Transverse colon (tissue), 4 donors: ENCODE results near the gene C2CD4D. TPM values are rescaled to one million over a fixed set of nuclear protein-coding genes. Genes with fewer than 3 reads are reported as not detected.
A peak's percentile ranks its signal among the peaks of the same experiment; 100 is the strongest.

Experiments used
- DNase-seq: peaks from one replicate; pipeline ENCODE4 v3.0.0-alpha.2; 2019
- H3K27ac ChIP-seq, 4 donors: fragments of 200-600 bp; sonication (generic); 2 replicates each; pipeline ENCODE4 v1.5.1; 2016 to 2018; ENCODE audit warnings: inconsistent platforms in 4 of 4
- H3K27me3 ChIP-seq: fragments of 200-600 bp; sonication (generic); 2 replicates; pipeline ENCODE4 v1.5.1; 2017; ENCODE audit warnings: inconsistent platforms
- H3K36me3 ChIP-seq, 4 donors: fragments of 200-600 bp; sonication (generic); 2 replicates each; pipeline ENCODE4 v1.5.1; 2017 to 2019; ENCODE audit warnings: inconsistent platforms in 4 of 4
- H3K4me1 ChIP-seq, 4 donors: fragments of 200-600 bp; sonication (generic); 2 replicates each; pipeline ENCODE4 v1.5.1; 2017 to 2020; ENCODE audit warnings: inconsistent platforms in 4 of 4
- H3K4me3 ChIP-seq, 4 donors: fragments of 200-600 bp; sonication (generic); 1 replicate in 1 of 4; 2 replicates in 3 of 4; pipeline versions ENCODE4 v1.5.1 to v1.6.1; 2017 to 2019; ENCODE audit warnings: inconsistent platforms in 4 of 4
- H3K9me3 ChIP-seq, 2 donors: fragments of 200-600 bp; sonication (generic); 2 replicates each; pipeline ENCODE4 v1.5.1; 2017 to 2019; ENCODE audit warnings: inconsistent platforms in 2 of 2
- EP300 ChIP-seq: sonication (generic); formaldehyde crosslinking; IDR thresholded peaks from one replicate; pipeline ENCODE4 v1.6.1; 2017; ENCODE audit warnings: antibody characterized with exemption, low read depth
- POLR2A ChIP-seq: fragments of 450-650 bp; IDR thresholded peaks from one replicate; pipeline ENCODE4 v1.6.1; 2016; ENCODE audit warnings: antibody characterized with exemption, mild to moderate bottlenecking, moderate library complexity
- POLR2AphosphoS5 ChIP-seq, 3 donors: sonication (generic); formaldehyde crosslinking; IDR thresholded peaks; one replicate each; pipeline ENCODE4 v1.6.1; 2016; ENCODE audit warnings: antibody characterized with exemption in 3 of 3
- WGBS, 2 donors: methylation state at CpG; one replicate each; pipeline ENCODE4 v1.1.5; 2018; ENCODE audit warnings: low coverage in 1 of 2; 5-methylcytosine and 5-hydroxymethylcytosine counted together
- in situ Hi-C, 4 donors: fragments of 200-750 bp; cut with MboI; loops; one replicate each; pipeline versions ENCODE4 v1.15.0 to v1.15.1; 2017; ENCODE audit warnings: low sequenced_read_pairs in 3 of 4, low pct_ligation_motif_present in 1 of 4, low pct_unique_long_range_greater_than_20kb in 1 of 4
- intact Hi-C: fragments of 100-400 bp; cut with DNase I; formaldehyde crosslinking; loops from one replicate; pipeline ENCODE4 v1.15.1; 2023; ENCODE audit warnings: low total_unique reads
- total RNA-seq, 4 donors: library from RNA; depleted of rRNA; stranded (reverse); fragments of >200 nt; gene quantifications; one replicate each; pipeline ENCODE4 v1.1.0, GENCODE V29; 2016
- TF ChIP-seq, protein P1 (sequence below), 5 experiments: fragments of 200-600 bp in 3 of 5; fragments of 450-650 bp in 2 of 5; sonication (generic) in 3 of 5; IDR thresholded peaks; 1 replicate in 2 of 5; 2 replicates in 3 of 5; pipeline ENCODE4 v1.5.1; 2016 to 2017; ENCODE audit warnings: antibody characterized with exemption in 5 of 5, inconsistent platforms in 3 of 5, mild to moderate bottlenecking in 2 of 5, moderate library complexity in 1 of 5

C2CD4D gene
- total RNA-seq, 4 donors from 2014 or later: not detected

- no peak overlapping the region for H3K27ac ChIP-seq
- no peak for DNase-seq
- no peaks in the 10 kb centered on the region for H3K4me1 ChIP-seq
- intact Hi-C loops: no loop called here
- H3K27me3 ChIP-seq: peaks cover 14% of the 10 kb centered on the region
- no peak overlapping the region for H3K4me3 ChIP-seq
- WGBS, 2 donors: 54 to 64% methylated on average over 5 to 6 of the region's 6 CpGs
- in situ Hi-C loops: no loop called here
- H3K9me3 ChIP-seq: no peaks in the 10 kb centered on the region
- no peak for TF ChIP-seq POLR2A
- TF ChIP-seq, protein P1, sequence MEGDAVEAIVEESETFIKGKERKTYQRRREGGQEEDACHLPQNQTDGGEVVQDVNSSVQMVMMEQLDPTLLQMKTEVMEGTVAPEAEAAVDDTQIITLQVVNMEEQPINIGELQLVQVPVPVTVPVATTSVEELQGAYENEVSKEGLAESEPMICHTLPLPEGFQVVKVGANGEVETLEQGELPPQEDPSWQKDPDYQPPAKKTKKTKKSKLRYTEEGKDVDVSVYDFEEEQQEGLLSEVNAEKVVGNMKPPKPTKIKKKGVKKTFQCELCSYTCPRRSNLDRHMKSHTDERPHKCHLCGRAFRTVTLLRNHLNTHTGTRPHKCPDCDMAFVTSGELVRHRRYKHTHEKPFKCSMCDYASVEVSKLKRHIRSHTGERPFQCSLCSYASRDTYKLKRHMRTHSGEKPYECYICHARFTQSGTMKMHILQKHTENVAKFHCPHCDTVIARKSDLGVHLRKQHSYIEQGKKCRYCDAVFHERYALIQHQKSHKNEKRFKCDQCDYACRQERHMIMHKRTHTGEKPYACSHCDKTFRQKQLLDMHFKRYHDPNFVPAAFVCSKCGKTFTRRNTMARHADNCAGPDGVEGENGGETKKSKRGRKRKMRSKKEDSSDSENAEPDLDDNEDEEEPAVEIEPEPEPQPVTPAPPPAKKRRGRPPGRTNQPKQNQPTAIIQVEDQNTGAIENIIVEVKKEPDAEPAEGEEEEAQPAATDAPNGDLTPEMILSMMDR (IDR thresholded peaks at IDR 0.05): no peak
- no peak for TF ChIP-seq POLR2AphosphoS5 (IDR thresholded peaks at IDR 0.05)
- TF ChIP-seq EP300: no peak
- no peaks in the 10 kb centered on the region for H3K36me3 ChIP-seq
Observed at GRCh38 chr1:151846062-151846568, 6.5 kb upstream of the C2CD4D start.

DNA sequence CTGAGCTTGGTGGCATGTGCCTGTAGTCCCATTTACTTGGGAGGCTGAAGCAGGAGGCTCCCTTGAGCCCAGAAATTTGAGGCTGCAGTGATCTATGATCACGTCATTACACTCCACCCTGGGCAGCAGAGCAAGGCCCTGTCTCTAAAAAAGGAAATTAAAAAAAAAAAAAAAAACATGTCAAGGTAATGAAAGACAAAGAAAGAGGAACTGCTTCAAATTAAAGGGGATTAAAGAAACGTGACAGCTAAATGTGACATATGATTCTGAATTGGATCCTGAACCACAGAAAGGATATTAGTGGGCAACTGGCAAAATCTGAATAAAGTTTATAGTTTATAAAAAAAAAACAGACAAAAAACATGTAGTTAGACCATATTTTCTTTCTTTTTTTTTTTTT is 3.8 kb upstream of the C2CD4D start:
- in situ Hi-C loops (no loop called here), intact Hi-C loops (no loop called here)
- Histone ChIP-seq H3K27me3 (peaks cover 33% of the 10 kb centered on the region), H3K4me1 (peaks cover 3 to 24% (median 13%) of the 10 kb centered on the region in 4 donors), H3K9me3 (no peaks in the 10 kb centered on the region), H3K4me3 (no peak overlapping the region), H3K36me3 (no peaks in the 10 kb centered on the region), H3K27ac (no peak overlapping the region)
- TF ChIP-seq POLR2AphosphoS5 (IDR thresholded peaks at IDR 0.05) (no peak), POLR2A (no peak), EP300 (no peak)
- TF ChIP-seq, protein P1 (IDR thresholded peaks at IDR 0.05): no peak
- no peak for DNase-seq
- 79 to 94% methylated on average over 2 of the region's 2 CpGs for WGBS, 2 donors

DNA sequence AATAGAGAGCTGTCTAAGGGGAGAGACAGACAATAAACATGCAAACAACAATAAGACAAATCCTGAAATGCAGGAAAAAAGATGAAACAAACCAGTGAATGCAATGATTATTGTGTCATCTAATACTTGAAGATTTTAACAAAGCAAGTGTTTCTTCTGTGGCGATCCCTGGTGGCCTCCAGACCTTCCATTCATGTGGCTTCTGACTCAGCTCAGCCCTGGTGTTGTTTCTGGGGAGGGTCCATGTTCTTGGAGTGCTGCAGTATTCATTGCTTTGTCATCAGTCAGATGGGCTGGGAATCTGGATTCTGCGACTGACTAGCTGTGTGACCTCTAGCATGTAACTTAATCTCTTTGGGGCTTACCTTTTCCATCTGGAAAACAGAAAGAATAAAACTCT is 1.5 kb upstream of the C2CD4D start:
- Histone ChIP-seq H3K9me3 (no peaks in the 10 kb centered on the region), H3K36me3 (no peaks in the 10 kb centered on the region), H3K27me3 (peaks cover 47% of the 10 kb centered on the region), H3K4me3 (no peak overlapping the region), H3K27ac (peak overlapping the region in 2 of 4 donors; percentile 88 to 90), H3K4me1 (peaks cover 3 to 39% (median 26%) of the 10 kb centered on the region in 4 donors)
- TF ChIP-seq POLR2A: no peak
- no peak for TF ChIP-seq EP300
- no peak for TF ChIP-seq POLR2AphosphoS5 (IDR thresholded peaks at IDR 0.05)
- TF ChIP-seq, protein P1 (IDR thresholded peaks at IDR 0.05): no peak
- no peak for DNase-seq
- intact Hi-C loops (no loop called here), in situ Hi-C loops (no loop called here)
- WGBS, 2 donors: 80 to 100% methylated on average over 1 to 2 of the region's 2 CpGs

GRCh38 chr1:151840421-151840820 is 801 bp upstream of the C2CD4D start:
- Histone ChIP-seq H3K27ac (peak overlapping the region; percentile 80 to 91 (median 89)), H3K9me3 (no peaks in the 10 kb centered on the region), H3K36me3 (no peaks in the 10 kb centered on the region), H3K4me3 (peak overlapping the region in 3 of 4 donors; percentile 29 to 54 (median 34)), H3K27me3 (peaks cover 47% of the 10 kb centered on the region), H3K4me1 (peaks cover 3 to 42% (median 26%) of the 10 kb centered on the region in 4 donors)
- intact Hi-C loops (no loop called here), in situ Hi-C loops (no loop called here)
- no peak for DNase-seq
- TF ChIP-seq, protein P1 (IDR thresholded peaks at IDR 0.05): no peak
